GM23338 (cell line): Measurements from ENCODE around the gene LTBP4. TPM values are rescaled to one million over a fixed set of nuclear protein-coding genes. Genes with fewer than 3 reads are reported as not detected.

Source experiments
- ATAC-seq: fragments of 200-7000 bp; cut with Tn5 transposase; 3 replicates; pipeline ENCODE4 v1.9.1; 2020
- DNase-seq: peaks from one replicate; pipeline ENCODE4 v3.0.0-alpha.2; 2015; ENCODE audit warnings: low spot score
- H2AFZ ChIP-seq: fragments of 200-600 bp; sonication (generic); 2 replicates; pipeline ENCODE4 v1.8.0; 2016; ENCODE audit warnings: antibody characterized with exemption, mild to moderate bottlenecking, moderate library complexity
- H3F3A ChIP-seq: fragments of 200-600 bp; sonication (generic); replicated peaks from 2 replicates; pipeline ENCODE4 v1.8.0; 2017; ENCODE audit warnings: antibody characterized with exemption, mixed run types, low read depth
- H3K27ac ChIP-seq: fragments of 200-600 bp; sonication (generic); 2 replicates; pipeline ENCODE4 v1.6.1; 2016; ENCODE audit warnings: low read depth
- H3K27me3 ChIP-seq: fragments of 200-600 bp; sonication (generic); 2 replicates; pipeline ENCODE4 v1.8.0; 2016; ENCODE audit warnings: mild to moderate bottlenecking, mixed run types, moderate library complexity; ENCODE audit not compliant: insufficient read depth
- H3K36me3 ChIP-seq: fragments of 200-600 bp; sonication (generic); 2 replicates; pipeline ENCODE4 v1.8.0; 2016; ENCODE audit warnings: mild to moderate bottlenecking; ENCODE audit not compliant: insufficient read depth
- H3K4me1 ChIP-seq: fragments of 200-600 bp; sonication (generic); 2 replicates; pipeline ENCODE4 v1.8.0; 2016; ENCODE audit warnings: mild to moderate bottlenecking, moderate library complexity; ENCODE audit not compliant: insufficient read depth
- H3K4me2 ChIP-seq: fragments of 200-600 bp; sonication (generic); 2 replicates; pipeline ENCODE4 v1.7.1; 2017; ENCODE audit warnings: mixed run types
- H3K4me3 ChIP-seq: fragments of 200-600 bp; sonication (generic); 2 replicates; pipeline ENCODE4 v1.6.1; 2016; ENCODE audit warnings: mixed run types
- H3K79me2 ChIP-seq: fragments of 200-600 bp; sonication (generic); replicated peaks from 2 replicates; pipeline ENCODE4 v1.8.0; 2017; ENCODE audit warnings: mild to moderate bottlenecking; ENCODE audit not compliant: insufficient read depth
- H3K9me2 ChIP-seq: fragments of 200-600 bp; sonication (generic); 2 replicates; pipeline ENCODE4 v1.8.0; 2017; ENCODE audit not compliant: insufficient read depth
- H4K20me1 ChIP-seq: fragments of 200-600 bp; sonication (generic); replicated peaks from 2 replicates; pipeline ENCODE4 v1.8.0; 2017; ENCODE audit warnings: mild to moderate bottlenecking; ENCODE audit not compliant: insufficient read depth
- H3K27ac Mint-ChIP-seq: 2 replicates; pipeline ENCODE4 v1.8.0; 2020; ENCODE audit warnings: inconsistent platforms, mild to moderate bottlenecking, moderate library complexity, mixed read lengths
- H3K27me3 Mint-ChIP-seq: 3 replicates; pipeline ENCODE4 v1.8.0; 2022; ENCODE audit warnings: low read depth, mild to moderate bottlenecking, moderate library complexity, mixed read lengths, inconsistent platforms; ENCODE audit not compliant: insufficient read depth, poor library complexity
- H3K36me3 Mint-ChIP-seq: 3 replicates; pipeline ENCODE4 v1.8.0; 2021; ENCODE audit warnings: low read depth, mild to moderate bottlenecking, inconsistent platforms, moderate library complexity, mixed read lengths
- H3K4me1 Mint-ChIP-seq: 3 replicates; pipeline ENCODE4 v1.8.0; 2020; ENCODE audit warnings: mild to moderate bottlenecking, inconsistent platforms, mixed read lengths
- H3K4me3 Mint-ChIP-seq: 3 replicates; pipeline ENCODE4 v1.8.0; 2021; ENCODE audit warnings: moderate library complexity, mild to moderate bottlenecking, inconsistent platforms, mixed read lengths
- H3K9me3 Mint-ChIP-seq: 3 replicates; pipeline ENCODE4 v1.8.0; 2020; ENCODE audit warnings: moderate library complexity, mild to moderate bottlenecking, inconsistent platforms, mixed read lengths
- CREB1 ChIP-seq: fragments of 250-450 bp; sonication (Bioruptor Pico); IDR thresholded peaks from 2 replicates; pipeline ENCODE4 v1.5.0; 2020; ENCODE audit warnings: low read depth, mild to moderate bottlenecking, moderate library complexity
- EZH2 ChIP-seq: fragments of 200-600 bp; sonication (generic); IDR thresholded peaks from one replicate; pipeline ENCODE4 v1.8.0; 2017; ENCODE audit warnings: antibody characterized with exemption, mild to moderate bottlenecking, low read depth; ENCODE audit not compliant: unreplicated experiment
- JUNB ChIP-seq: IDR thresholded peaks from one replicate; pipeline ENCODE4 v1.6.1; 2016; ENCODE audit warnings: antibody characterized with exemption; ENCODE audit not compliant: unreplicated experiment
- NANOG ChIP-seq: IDR thresholded peaks from 2 replicates; pipeline ENCODE4 v1.6.1; 2016; ENCODE audit warnings: antibody characterized with exemption, borderline replicate concordance
- POLR2AphosphoS5 ChIP-seq: IDR thresholded peaks from 2 replicates; pipeline ENCODE4 v1.6.1; 2016; ENCODE audit warnings: antibody characterized with exemption, low read depth
- REST ChIP-seq: IDR thresholded peaks from one replicate; pipeline ENCODE4 v1.6.1; 2018; ENCODE audit warnings: antibody characterized with exemption; ENCODE audit not compliant: unreplicated experiment
- STAT1 ChIP-seq: IDR thresholded peaks from one replicate; pipeline ENCODE4 v1.6.1; 2016; ENCODE audit warnings: antibody characterized with exemption; ENCODE audit not compliant: unreplicated experiment
- ZNF114 ChIP-seq: fragments of 250-450 bp; sonication (Bioruptor Pico); IDR thresholded peaks from 2 replicates; pipeline ENCODE4 v1.5.0; 2020; ENCODE audit warnings: mild to moderate bottlenecking, moderate library complexity
- ZNF331 ChIP-seq: fragments of 250-450 bp; sonication (Bioruptor Pico); IDR thresholded peaks from 2 replicates; pipeline ENCODE4 v1.5.0; 2020; ENCODE audit warnings: low read depth, mild to moderate bottlenecking, moderate library complexity
- polyA plus RNA-seq: library from polyadenylated mRNA; unstranded; fragments of >200 nt; fragmentation: Nextera tagmentation; extraction: Ambion mirVana; gene quantifications from 2 replicates; pipeline ENCODE4 v1.2.1, GENCODE V29; 2016
- total RNA-seq: library from RNA; depleted of rRNA; stranded (reverse); fragments of >200 nt; shearing (Covaris generic); gene quantifications from 2 replicates; pipeline ENCODE4 v1.2.3, GENCODE V29; 2014
- TF ChIP-seq, protein P1 (sequence below): IDR thresholded peaks from 2 replicates; pipeline ENCODE4 v1.6.1; 2016; ENCODE audit warnings: antibody characterized with exemption
- TF ChIP-seq, protein P2 (sequence below), 2 experiments: fragments of 200-600 bp in 1 of 2; sonication (generic) in 1 of 2; conservative IDR thresholded peaks; 2 replicates each; pipeline versions ENCODE4 v1.5.1 to v1.6.1; 2016 to 2017; ENCODE audit warnings: antibody characterized with exemption in 2 of 2, low read depth in 2 of 2, mild to moderate bottlenecking in 2 of 2, moderate library complexity in 1 of 2

LTBP4 gene
- total and polyA plus RNA-seq, 2 experiments from 2014 or later, result 50.3 to 65.0 TPM

DNA sequence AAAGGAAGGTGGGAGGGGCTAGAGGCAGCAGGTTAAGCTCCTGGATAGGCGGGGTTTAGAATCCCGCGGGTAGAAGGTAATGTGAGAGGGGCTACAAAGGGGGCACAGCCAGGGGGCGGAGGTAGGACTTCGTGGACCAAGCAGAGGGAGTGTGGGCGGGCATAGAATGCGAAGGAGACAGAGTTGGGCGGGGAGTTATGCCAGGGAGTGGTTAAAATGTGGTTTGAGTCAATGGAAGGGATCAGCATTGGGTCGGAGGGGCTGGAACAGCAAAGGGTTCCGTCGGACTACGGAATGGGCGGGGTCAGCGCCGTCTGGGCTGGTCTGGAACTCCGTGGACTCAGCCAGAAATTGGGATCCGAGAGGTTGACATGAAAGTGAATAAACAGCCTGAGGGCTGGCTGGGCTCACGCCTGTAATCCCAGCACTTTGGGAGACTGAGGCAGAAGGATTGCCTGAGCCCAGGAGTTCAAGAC, 3.0 kb downstream of the LTBP4 start:
- H3K4me1 ChIP-seq, result peaks cover 38% of the 10 kb centered on the region
- 0 out of 2 replicates have a peak, but pooled peaks cover 3% of the 10 kb centered on the region for H3K9me2 ChIP-seq
- peaks cover 82% of the 10 kb centered on the region for H3K27me3 Mint-ChIP-seq
- no peak overlapping the region for H3K27ac ChIP-seq
- H3K4me1 Mint-ChIP-seq, result peaks cover 58% of the 10 kb centered on the region
- peak overlapping the region; percentile 66; the same call in 1 of the 2 replicates for H3K4me3 ChIP-seq
- no peaks in the 10 kb centered on the region for H3K36me3 ChIP-seq
- no peak overlapping the region for H2AFZ ChIP-seq
- peaks cover 2% of the 10 kb centered on the region; the same call in 1 of the 3 replicates for H3K36me3 Mint-ChIP-seq
- peak overlapping the region; percentile 74 for H3K4me3 Mint-ChIP-seq
- no peak for DNase-seq
- TF ChIP-seq ZNF114 (CRISPR knock-in tag), result no peak
- TF ChIP-seq CREB1 (CRISPR knock-in tag), result 0 out of 2 replicates have a peak, but pooled peaks have one; percentile 40
- H3K79me2 ChIP-seq, result no peaks in the 10 kb centered on the region
- H3K27me3 ChIP-seq, result peaks cover 81% of the 10 kb centered on the region
- peaks cover 5% of the 10 kb centered on the region; the same call in 2 of the 3 replicates for H3K9me3 Mint-ChIP-seq
- ATAC-seq, result peak; percentile 52
- no peak overlapping the region for H3K27ac Mint-ChIP-seq
- peaks cover 28% of the 10 kb centered on the region for H3F3A ChIP-seq
- no peaks in the 10 kb centered on the region; the same call in 1 of the 2 replicates for H4K20me1 ChIP-seq
- H3K4me2 ChIP-seq, result peak overlapping the region; percentile 93; the same call in 1 of the 2 replicates

- Histone ChIP-seq H4K20me1 (no peaks in the 10 kb centered on the region; the same call in 1 of the 2 replicates), H3K27ac (no peak overlapping the region), H3F3A (peaks cover 23% of the 10 kb centered on the region), H3K9me2 (0 out of 2 replicates have a peak, but pooled peaks cover 3% of the 10 kb centered on the region), H3K4me3 (peak overlapping the region; percentile 66), H3K27me3 (peaks cover 80% of the 10 kb centered on the region), H3K4me2 (peak overlapping the region; percentile 93), H2AFZ (no peak overlapping the region), H3K79me2 (no peaks in the 10 kb centered on the region), H3K4me1 (peaks cover 33% of the 10 kb centered on the region), H3K36me3 (no peaks in the 10 kb centered on the region)
- peaks cover 2% of the 10 kb centered on the region; the same call in 1 of the 3 replicates for H3K36me3 Mint-ChIP-seq
- ATAC-seq (no peak), DNase-seq (no peak)
- peak overlapping the region; percentile 74 for H3K4me3 Mint-ChIP-seq
- H3K27ac Mint-ChIP-seq, result no peak overlapping the region
- peaks cover 78% of the 10 kb centered on the region for H3K27me3 Mint-ChIP-seq
- peaks cover 53% of the 10 kb centered on the region for H3K4me1 Mint-ChIP-seq
- peaks cover 5% of the 10 kb centered on the region; the same call in 2 of the 3 replicates for H3K9me3 Mint-ChIP-seq
- no peak for TF ChIP-seq JUNB
- no peak for TF ChIP-seq ZNF114 (CRISPR knock-in tag)
- no peak for TF ChIP-seq REST
- no peak for TF ChIP-seq STAT1
- no peak for TF ChIP-seq POLR2AphosphoS5
- TF ChIP-seq, protein P1, sequence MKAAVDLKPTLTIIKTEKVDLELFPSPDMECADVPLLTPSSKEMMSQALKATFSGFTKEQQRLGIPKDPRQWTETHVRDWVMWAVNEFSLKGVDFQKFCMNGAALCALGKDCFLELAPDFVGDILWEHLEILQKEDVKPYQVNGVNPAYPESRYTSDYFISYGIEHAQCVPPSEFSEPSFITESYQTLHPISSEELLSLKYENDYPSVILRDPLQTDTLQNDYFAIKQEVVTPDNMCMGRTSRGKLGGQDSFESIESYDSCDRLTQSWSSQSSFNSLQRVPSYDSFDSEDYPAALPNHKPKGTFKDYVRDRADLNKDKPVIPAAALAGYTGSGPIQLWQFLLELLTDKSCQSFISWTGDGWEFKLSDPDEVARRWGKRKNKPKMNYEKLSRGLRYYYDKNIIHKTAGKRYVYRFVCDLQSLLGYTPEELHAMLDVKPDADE, result no peak
- TF ChIP-seq, protein P2, sequence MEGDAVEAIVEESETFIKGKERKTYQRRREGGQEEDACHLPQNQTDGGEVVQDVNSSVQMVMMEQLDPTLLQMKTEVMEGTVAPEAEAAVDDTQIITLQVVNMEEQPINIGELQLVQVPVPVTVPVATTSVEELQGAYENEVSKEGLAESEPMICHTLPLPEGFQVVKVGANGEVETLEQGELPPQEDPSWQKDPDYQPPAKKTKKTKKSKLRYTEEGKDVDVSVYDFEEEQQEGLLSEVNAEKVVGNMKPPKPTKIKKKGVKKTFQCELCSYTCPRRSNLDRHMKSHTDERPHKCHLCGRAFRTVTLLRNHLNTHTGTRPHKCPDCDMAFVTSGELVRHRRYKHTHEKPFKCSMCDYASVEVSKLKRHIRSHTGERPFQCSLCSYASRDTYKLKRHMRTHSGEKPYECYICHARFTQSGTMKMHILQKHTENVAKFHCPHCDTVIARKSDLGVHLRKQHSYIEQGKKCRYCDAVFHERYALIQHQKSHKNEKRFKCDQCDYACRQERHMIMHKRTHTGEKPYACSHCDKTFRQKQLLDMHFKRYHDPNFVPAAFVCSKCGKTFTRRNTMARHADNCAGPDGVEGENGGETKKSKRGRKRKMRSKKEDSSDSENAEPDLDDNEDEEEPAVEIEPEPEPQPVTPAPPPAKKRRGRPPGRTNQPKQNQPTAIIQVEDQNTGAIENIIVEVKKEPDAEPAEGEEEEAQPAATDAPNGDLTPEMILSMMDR (conservative IDR thresholded peaks at IDR 0.05; ENCODE audit: low read depth in 2 of 2), result no peak
- no peak for TF ChIP-seq NANOG
- no peak for TF ChIP-seq ZNF331
- TF ChIP-seq EZH2, result no peak
These were observed 3.6 kb downstream of the LTBP4 start for GRCh38 chr19:40604647-40605215.
